H1 (cell line): ENCODE measurements around the gene POPDC2. TPM values are rescaled to one million over a fixed set of nuclear protein-coding genes. Genes with fewer than 3 reads are reported as not detected.

Experiments used
- EZH2 ChIP-seq: fragments of 200-600 bp; sonication (generic); IDR thresholded peaks from 2 replicates; pipeline ENCODE4 v1.7.1; 2012; ENCODE audit warnings: low read depth, mild to moderate bottlenecking, moderate library complexity, low read length, inconsistent platforms; ENCODE audit not compliant: severe bottlenecking
- polyA plus RNA-seq, 7 experiments: library from polyadenylated mRNA; depleted of rRNA in 3 of 7; stranded (reverse) in 5 of 7; unstranded in 2 of 7; fragments of >200 nt in 5 of 7; fragments of 200-250 nt in 2 of 7; gene quantifications; 1 replicate in 5 of 7; 2 replicates in 1 of 7; 4 replicates in 1 of 7; pipeline versions ENCODE4 v1.2.1 to v1.2.3, GENCODE V29; 2011 to 2013; ENCODE audit warnings: missing spikeins in 2 of 7, mixed read lengths in 2 of 7
- total RNA-seq: library from RNA; stranded (reverse); fragmentation: NEBNext Ultra II Directional; extraction: Animal tissue kit (Norgen Biotek cat#: 25700); gene quantifications from 2 replicates; pipeline ENCODE4 v1.2.1, GENCODE V29; 2021

The POPDC2 gene
- total and polyA plus RNA-seq, 2 of the 8 experiments (the other 6 are each of a cell fraction or from before 2014, with no cell fraction given): 0.65 to 1.1 TPM

GRCh38 chr3:119635719-119636118 lies 24.7 kb downstream of the POPDC2 start (continued):
- no peak for TF ChIP-seq EZH2
